Measurements from ENCODE around the gene ALKBH2.

Gene ALKBH2

GRCh38 chr12:109093022-109093918 is at the start of gene ALKBH2:
Gene ALKBH2, minus strand, starts transcription at chr12:109093472. Its CDS starts 686 bp downstream, at chr12:109092786.
- H3K9ac ChIP-seq (ENCODE audit: low read length in 5 of 5) = peak within 1 kb of the TSS; percentile 29 to 81 (median 68)
- H3K36me3 ChIP-seq (ENCODE audit: control insufficient read depth in 5 of 5, insufficient read depth in 5 of 5, low read length in 5 of 5) = peaks cover 0 to 17% (median 13%) of the 10 kb centered on the region in 5 donors
- peak within 1 kb of the TSS; percentile 68 to 86 (median 84) for H3K4me3 ChIP-seq (ENCODE audit: low read depth in 1 of 5, low read length in 5 of 5)
- H3K9me3 ChIP-seq (ENCODE audit: control insufficient read depth in 5 of 5, low read length in 5 of 5) = no peaks in the 10 kb centered on the region
- H3K27ac ChIP-seq (ENCODE audit: low read depth, low read length) = peak within 1 kb of the TSS; percentile 51
- peaks cover 8 to 30% (median 27%) of the 10 kb centered on the region in 5 donors for H3K4me1 ChIP-seq (ENCODE audit: control insufficient read depth in 5 of 5, insufficient read depth in 5 of 5, low read length in 5 of 5)
- no peaks in the 10 kb centered on the region for H3K27me3 ChIP-seq (ENCODE audit: control insufficient read depth in 5 of 5, insufficient read depth in 4 of 5, low read length in 5 of 5)

DNA sequence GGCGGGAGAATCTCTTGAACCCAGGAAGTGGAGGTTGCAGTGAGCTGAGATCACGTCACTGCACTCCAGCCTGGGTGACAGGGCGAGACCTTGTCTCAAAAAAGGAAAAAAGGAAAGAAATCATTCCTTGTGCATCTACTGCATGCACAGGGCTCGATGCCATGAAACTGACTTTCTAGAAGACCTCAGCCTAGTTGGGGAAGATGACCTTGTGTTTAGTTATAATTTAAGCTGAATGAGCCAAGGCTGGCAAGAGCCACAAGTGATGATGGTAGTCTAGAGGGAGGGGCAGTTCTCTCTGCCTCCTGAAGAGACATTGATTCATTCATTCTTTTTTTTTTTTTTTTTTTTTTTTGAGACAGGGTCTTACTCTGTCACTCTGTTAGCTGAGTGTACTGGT is 47.3 kb upstream of the ALKBH2 start:
- Histone ChIP-seq H3K9me3 (ENCODE audit: control insufficient read depth in 5 of 5, low read length in 5 of 5) (no peaks in the 10 kb centered on the region), H3K36me3 (ENCODE audit: control insufficient read depth in 5 of 5, insufficient read depth in 5 of 5, low read length in 5 of 5) (peaks cover 0 to 40% (median 13%) of the 10 kb centered on the region in 5 donors), H3K4me1 (ENCODE audit: control insufficient read depth in 5 of 5, insufficient read depth in 5 of 5, low read length in 5 of 5) (peaks cover 4 to 96% (median 75%) of the 10 kb centered on the region in 5 donors), H3K4me3 (ENCODE audit: low read depth in 1 of 5, low read length in 5 of 5) (no peak overlapping the region), H3K9ac (ENCODE audit: low read length in 5 of 5) (no peak overlapping the region), H3K27me3 (ENCODE audit: control insufficient read depth in 5 of 5, insufficient read depth in 4 of 5, low read length in 5 of 5) (no peaks in the 10 kb centered on the region), H3K27ac (ENCODE audit: low read depth, low read length) (peak overlapping the region; percentile 90)

- Histone ChIP-seq H3K27ac (ENCODE audit: low read depth, low read length) (peak overlapping the region; percentile 84), H3K4me1 (ENCODE audit: control insufficient read depth in 5 of 5, insufficient read depth in 5 of 5, low read length in 5 of 5) (peaks cover 4 to 94% (median 74%) of the 10 kb centered on the region in 5 donors), H3K9me3 (ENCODE audit: control insufficient read depth in 5 of 5, low read length in 5 of 5) (no peaks in the 10 kb centered on the region), H3K4me3 (ENCODE audit: low read depth in 1 of 5, low read length in 5 of 5) (no peak overlapping the region), H3K36me3 (ENCODE audit: control insufficient read depth in 5 of 5, insufficient read depth in 5 of 5, low read length in 5 of 5) (peaks cover 0 to 40% (median 13%) of the 10 kb centered on the region in 5 donors), H3K9ac (ENCODE audit: low read length in 5 of 5) (no peak overlapping the region), H3K27me3 (ENCODE audit: control insufficient read depth in 5 of 5, insufficient read depth in 4 of 5, low read length in 5 of 5) (no peaks in the 10 kb centered on the region)
Observed at GRCh38 chr12:109139791-109140190, 46.5 kb upstream of the ALKBH2 start.

DNA sequence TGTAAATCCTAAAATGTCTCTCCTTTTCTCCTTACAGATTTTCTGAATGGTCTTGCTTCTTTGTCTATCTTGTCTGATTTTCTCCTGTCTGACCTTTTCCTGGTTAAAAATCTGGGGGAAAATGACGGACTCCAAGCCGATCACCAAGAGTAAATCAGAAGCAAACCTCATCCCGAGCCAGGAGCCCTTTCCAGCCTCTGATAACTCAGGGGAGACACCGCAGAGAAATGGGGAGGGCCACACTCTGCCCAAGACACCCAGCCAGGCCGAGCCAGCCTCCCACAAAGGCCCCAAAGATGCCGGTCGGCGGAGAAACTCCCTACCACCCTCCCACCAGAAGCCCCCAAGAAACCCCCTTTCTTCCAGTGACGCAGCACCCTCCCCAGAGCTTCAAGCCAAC is 46.1 kb upstream of the ALKBH2 start:
- Histone ChIP-seq H3K4me1 (ENCODE audit: control insufficient read depth in 5 of 5, insufficient read depth in 5 of 5, low read length in 5 of 5) (peaks cover 6 to 94% (median 78%) of the 10 kb centered on the region in 5 donors), H3K27me3 (ENCODE audit: control insufficient read depth in 5 of 5, insufficient read depth in 4 of 5, low read length in 5 of 5) (no peaks in the 10 kb centered on the region), H3K36me3 (ENCODE audit: control insufficient read depth in 5 of 5, insufficient read depth in 5 of 5, low read length in 5 of 5) (peaks cover 0 to 40% (median 13%) of the 10 kb centered on the region in 5 donors), H3K4me3 (ENCODE audit: low read depth in 1 of 5, low read length in 5 of 5) (no peak overlapping the region), H3K9ac (ENCODE audit: low read length in 5 of 5) (peak overlapping the region in 2 of 5 donors; percentile 4 to 62), H3K27ac (ENCODE audit: low read depth, low read length) (peak overlapping the region; percentile 84), H3K9me3 (ENCODE audit: control insufficient read depth in 5 of 5, low read length in 5 of 5) (no peaks in the 10 kb centered on the region)

GRCh38 chr12:109137055-109137454 is 43.8 kb upstream of the ALKBH2 start:
- peak overlapping the region in 1 of 5 donors; percentile 8 for H3K4me3 ChIP-seq (ENCODE audit: low read depth in 1 of 5, low read length in 5 of 5)
- H3K27me3 ChIP-seq (ENCODE audit: control insufficient read depth in 5 of 5, insufficient read depth in 4 of 5, low read length in 5 of 5) = no peaks in the 10 kb centered on the region
- H3K27ac ChIP-seq (ENCODE audit: low read depth, low read length) = peak overlapping the region; percentile 84
- peaks cover 0 to 28% (median 13%) of the 10 kb centered on the region in 5 donors for H3K36me3 ChIP-seq (ENCODE audit: control insufficient read depth in 5 of 5, insufficient read depth in 5 of 5, low read length in 5 of 5)
- peaks cover 6 to 90% (median 71%) of the 10 kb centered on the region in 5 donors for H3K4me1 ChIP-seq (ENCODE audit: control insufficient read depth in 5 of 5, insufficient read depth in 5 of 5, low read length in 5 of 5)
- peak overlapping the region in 2 of 5 donors; percentile 38 to 39 for H3K9ac ChIP-seq (ENCODE audit: low read length in 5 of 5)
- no peaks in the 10 kb centered on the region for H3K9me3 ChIP-seq (ENCODE audit: control insufficient read depth in 5 of 5, low read length in 5 of 5)

- H3K27ac ChIP-seq (ENCODE audit: low read depth, low read length) = peak overlapping the region; percentile 84
- peak overlapping the region in 2 of 5 donors; percentile 24 to 27 for H3K9ac ChIP-seq (ENCODE audit: low read length in 5 of 5)
Observed at GRCh38 chr12:109134186-109134917, 41.1 kb upstream of the ALKBH2 start.

GRCh38 chr12:109131154-109132050 is 38.1 kb upstream of the ALKBH2 start:
- Histone ChIP-seq H3K36me3 (ENCODE audit: control insufficient read depth in 5 of 5, insufficient read depth in 5 of 5, low read length in 5 of 5) (no peaks in the 10 kb centered on the region), H3K27me3 (ENCODE audit: control insufficient read depth in 5 of 5, insufficient read depth in 4 of 5, low read length in 5 of 5) (no peaks in the 10 kb centered on the region), H3K9ac (ENCODE audit: low read length in 5 of 5) (peak overlapping the region in 4 of 5 donors; percentile 17 to 62 (median 44)), H3K9me3 (ENCODE audit: control insufficient read depth in 5 of 5, low read length in 5 of 5) (no peaks in the 10 kb centered on the region), H3K4me1 (ENCODE audit: control insufficient read depth in 5 of 5, insufficient read depth in 5 of 5, low read length in 5 of 5) (peaks cover 6 to 68% (median 60%) of the 10 kb centered on the region in 5 donors), H3K27ac (ENCODE audit: low read depth, low read length) (peak overlapping the region; percentile 72), H3K4me3 (ENCODE audit: low read depth in 1 of 5, low read length in 5 of 5) (peak overlapping the region; percentile 59 to 94 (median 81))

More at GRCh38 chr12:109134186-109134917, 41.1 kb upstream of the ALKBH2 start:
- H3K4me3 ChIP-seq (ENCODE audit: low read depth in 1 of 5, low read length in 5 of 5) = peak overlapping the region; percentile 41 to 71 (median 58)
- no peaks in the 10 kb centered on the region for H3K27me3 ChIP-seq (ENCODE audit: control insufficient read depth in 5 of 5, insufficient read depth in 4 of 5, low read length in 5 of 5)
- peaks cover 6 to 83% (median 73%) of the 10 kb centered on the region in 5 donors for H3K4me1 ChIP-seq (ENCODE audit: control insufficient read depth in 5 of 5, insufficient read depth in 5 of 5, low read length in 5 of 5)
- peaks cover 0 to 5% (median 0%) of the 10 kb centered on the region in 5 donors for H3K36me3 ChIP-seq (ENCODE audit: control insufficient read depth in 5 of 5, insufficient read depth in 5 of 5, low read length in 5 of 5)
- H3K9me3 ChIP-seq (ENCODE audit: control insufficient read depth in 5 of 5, low read length in 5 of 5) = no peaks in the 10 kb centered on the region

- Histone ChIP-seq H3K4me1 (ENCODE audit: control insufficient read depth in 5 of 5, insufficient read depth in 5 of 5, low read length in 5 of 5) (peaks cover 6 to 64% (median 60%) of the 10 kb centered on the region in 5 donors), H3K9ac (ENCODE audit: low read length in 5 of 5) (peak overlapping the region in 2 of 5 donors; percentile 17 to 36), H3K36me3 (ENCODE audit: control insufficient read depth in 5 of 5, insufficient read depth in 5 of 5, low read length in 5 of 5) (peaks cover 0 to 4% (median 0%) of the 10 kb centered on the region in 5 donors), H3K27ac (ENCODE audit: low read depth, low read length) (peak overlapping the region; percentile 72), H3K27me3 (ENCODE audit: control insufficient read depth in 5 of 5, insufficient read depth in 4 of 5, low read length in 5 of 5) (no peaks in the 10 kb centered on the region), H3K9me3 (ENCODE audit: control insufficient read depth in 5 of 5, low read length in 5 of 5) (no peaks in the 10 kb centered on the region), H3K4me3 (ENCODE audit: low read depth in 1 of 5, low read length in 5 of 5) (peak overlapping the region; percentile 59 to 94 (median 81))
Observed at GRCh38 chr12:109130297-109131153, 37.3 kb upstream of the ALKBH2 start.

All from subcutaneous abdominal adipose tissue (tissue), 5 donors.